HG03103 (cell line): Measurements from ENCODE around the gene ERI2.
"Not testable (repeated sequence)": the region's sequence is repeated elsewhere in the genome, so short reads cannot be mapped to it uniquely, and the experiment has no call there.

Experiments used
- ATAC-seq: cut with Tn5 transposase; IDR thresholded peaks from one replicate; pipeline ENCODE4 v1.9.1; 2021; ENCODE audit warnings: low read depth; ENCODE audit not compliant: unreplicated experiment

Gene ERI2

DNA sequence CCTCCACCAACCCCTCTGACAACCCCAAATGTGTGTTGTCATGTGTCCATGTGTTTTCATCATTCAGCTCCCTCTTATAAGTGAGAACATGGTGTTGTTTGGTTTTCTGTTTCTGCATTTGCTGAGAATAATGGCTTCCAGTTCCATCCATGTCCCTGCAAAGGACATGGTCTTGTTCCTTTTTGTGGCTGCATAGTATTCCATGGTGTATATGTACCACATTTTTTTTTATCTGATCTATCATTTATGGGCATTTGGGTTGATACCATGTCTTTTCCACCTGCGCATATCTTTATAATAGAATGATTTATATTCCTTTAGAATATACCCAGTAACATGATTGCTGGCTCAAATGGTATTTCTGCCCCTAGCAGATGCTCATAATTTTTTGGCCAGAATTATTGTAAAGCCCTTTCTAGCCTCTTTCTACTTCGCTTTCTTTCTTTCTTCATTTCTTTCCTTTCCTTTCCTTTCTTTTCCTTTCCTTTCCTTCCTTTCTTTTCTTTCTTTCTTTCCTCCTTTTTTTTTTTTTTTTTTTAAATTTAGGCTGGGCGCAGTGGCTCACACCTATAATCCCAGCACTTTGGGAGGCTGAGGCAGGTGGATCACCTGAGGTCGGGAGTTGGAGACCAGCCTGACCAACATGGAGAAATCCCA is 12.8 kb upstream of the ERI2 start:
- no peak for ATAC-seq

DNA sequence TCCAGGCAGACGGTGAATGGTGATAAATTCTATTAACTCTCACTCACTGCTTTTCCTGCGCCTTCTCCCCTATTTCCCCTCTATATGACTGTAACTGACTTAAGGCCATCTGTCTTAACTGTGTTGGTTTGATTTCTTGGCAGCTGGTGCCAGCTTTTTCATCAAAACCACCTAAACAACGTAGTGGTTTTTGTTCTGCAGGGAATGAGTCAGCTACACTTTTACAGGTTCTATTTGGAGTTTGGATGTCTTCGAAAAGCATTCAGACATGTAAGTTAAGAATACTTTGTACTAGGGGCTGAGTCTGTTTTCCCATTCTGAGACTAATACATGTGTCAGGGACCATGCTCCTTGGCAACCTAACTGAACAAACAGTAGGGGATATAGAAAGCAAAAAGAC is 8.5 kb upstream of the ERI2 start:
- no peak for ATAC-seq

DNA sequence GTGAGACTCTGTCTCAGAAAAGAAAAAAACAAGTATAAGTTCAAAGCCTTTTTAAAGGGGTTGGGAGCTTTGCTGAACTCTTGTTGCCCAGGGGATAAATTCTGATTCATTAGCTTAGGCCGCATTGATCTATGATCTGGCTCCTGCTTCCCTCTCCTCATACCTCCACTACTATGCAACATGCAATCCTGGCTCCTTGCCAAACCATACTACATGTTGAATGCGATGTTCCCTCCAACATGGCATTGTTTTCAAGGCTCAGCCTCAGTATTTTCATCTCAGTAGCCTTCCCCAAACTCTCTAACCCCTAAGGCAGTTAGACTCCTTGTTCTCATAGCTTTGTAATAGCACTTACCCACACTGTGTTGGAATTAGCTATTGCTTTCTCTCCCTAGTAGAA is 6.2 kb upstream of the ERI2 start:
- no peak for ATAC-seq

DNA sequence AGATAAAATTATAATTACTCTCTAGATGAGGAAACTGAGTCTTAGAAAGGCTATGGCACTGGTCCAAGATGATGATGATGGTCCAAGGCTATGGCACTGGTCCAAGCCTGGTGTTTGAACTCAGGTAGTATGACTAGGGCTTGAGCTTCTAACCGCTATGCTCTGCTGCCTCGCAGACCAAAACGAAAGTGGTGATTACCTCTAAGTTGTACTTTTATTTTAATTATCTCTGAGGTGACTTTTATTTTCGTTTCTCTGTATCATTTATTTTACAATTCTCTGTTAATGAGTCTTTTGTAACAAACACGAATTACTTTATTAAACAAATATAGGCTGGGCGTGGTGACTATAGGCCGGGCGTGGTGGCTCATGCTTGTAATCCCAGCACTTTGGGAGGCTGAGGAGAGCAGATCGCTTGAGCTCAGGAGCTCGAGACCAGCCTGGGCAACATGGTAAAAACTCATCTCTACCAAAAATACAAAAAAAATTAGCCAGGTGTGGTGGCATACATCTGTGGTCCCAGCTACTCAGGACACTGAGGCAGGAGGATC is 5.7 kb upstream of the ERI2 start:
- ATAC-seq = no peak

DNA sequence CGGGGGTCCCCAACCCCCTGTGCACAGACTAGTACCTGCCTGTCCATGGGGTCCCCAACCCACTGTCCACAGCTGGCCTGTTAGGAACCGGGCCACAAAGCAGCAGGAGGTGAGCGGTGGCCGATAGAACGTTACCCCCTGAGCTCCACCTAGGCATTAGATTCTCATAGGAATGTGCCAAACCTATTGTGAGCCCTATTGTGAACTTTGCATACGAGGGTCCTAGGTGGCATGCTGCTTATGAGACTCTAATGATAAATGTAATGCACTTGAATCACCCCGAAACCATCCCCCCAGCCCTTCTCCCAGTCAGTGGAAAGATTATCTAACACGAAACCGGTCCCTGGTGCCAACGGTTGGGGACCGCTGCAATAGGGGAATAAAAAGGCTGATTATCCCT is 1.6 kb upstream of the ERI2 start:
- no peak for ATAC-seq

DNA sequence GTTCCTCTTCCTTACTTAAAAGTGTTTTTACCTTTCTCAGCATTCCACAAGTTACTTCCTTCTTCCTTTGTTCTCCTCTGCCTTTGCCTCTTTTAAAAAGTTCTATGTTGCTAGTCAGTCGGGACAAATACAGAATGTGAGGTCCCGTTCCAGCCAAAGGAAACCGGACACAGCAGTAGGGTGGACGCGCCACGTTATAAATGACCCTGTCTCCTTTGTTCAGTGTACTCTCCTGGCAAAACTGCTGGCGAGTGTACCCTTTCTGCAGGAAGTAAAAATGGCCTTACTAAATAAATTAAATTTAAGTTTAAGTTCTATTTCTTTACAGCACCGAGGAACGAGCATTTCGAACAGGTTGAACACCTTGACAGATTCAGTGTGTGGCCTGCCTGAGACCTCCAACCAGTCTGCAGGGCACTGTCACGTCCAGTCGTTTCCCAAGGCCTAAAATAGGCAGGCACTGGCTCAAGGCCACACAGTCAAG is 546 bp downstream of the ERI2 start:
- not testable (repeated sequence) for ATAC-seq

DNA sequence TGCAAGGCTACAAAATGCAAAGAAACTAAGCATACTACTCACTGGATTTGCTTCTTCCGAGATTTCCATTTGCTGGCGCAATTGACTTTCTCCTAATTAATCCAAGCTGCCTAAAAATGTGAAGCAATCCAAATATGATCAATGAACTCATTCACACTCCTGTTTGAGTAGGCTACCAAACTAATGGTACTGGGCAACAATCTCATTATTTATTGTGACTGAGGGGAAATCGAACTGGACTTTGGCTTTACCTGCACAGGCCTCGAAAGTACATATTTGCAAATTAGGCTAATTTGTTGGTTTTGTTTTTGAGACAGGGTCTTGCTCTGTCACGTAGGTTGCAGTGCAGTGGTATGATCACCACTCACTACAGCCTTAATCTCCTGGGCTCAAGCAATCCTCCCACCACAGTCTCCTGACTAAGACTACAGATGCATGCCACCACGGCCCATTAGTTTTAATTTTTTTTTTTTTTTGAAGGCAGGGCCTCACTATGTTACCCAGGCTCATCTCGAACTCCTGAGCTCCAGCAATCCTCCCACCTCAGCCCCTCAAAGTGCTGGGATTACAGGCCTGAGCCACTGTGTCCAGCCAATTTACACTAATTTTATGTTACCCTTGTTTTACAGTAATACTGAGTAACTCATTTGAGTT is 2.6 kb downstream of the ERI2 start:
- ATAC-seq = no peak

DNA sequence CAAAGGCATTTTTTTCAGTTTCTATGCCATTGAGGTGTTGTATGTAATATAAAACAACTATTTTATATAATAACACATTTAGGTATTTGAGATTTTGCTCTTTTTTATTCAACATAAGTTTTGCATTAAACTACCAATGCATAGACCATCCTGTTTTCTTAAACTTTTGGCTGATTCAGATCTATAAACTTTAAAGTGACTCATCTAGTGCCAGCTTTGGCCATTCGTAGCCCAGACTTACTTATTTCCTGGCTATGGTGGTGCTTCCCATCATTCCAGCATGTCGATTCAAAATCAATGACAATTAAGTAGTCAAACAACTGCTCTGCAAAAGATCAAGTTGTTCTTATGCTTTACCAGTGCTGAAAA is 3.1 kb downstream of the ERI2 start:
- ATAC-seq = no peak

DNA sequence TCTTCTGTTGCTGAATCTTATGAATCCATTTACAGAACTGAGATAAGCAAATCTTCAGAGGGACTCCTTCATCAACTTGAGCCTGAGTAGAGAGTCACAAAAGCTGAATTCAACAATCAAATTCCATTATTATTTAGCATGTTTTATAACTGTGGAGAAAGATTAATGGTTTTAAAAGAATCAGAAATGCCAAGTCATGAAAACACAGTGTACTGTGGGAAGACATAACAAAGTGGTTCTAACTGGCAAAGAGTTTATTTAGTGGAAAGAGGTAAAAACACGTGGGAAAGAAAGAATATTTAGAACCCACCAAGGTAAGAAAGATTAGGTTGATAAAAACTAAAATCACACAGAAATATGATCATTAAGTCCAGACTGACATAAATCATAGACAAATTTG is 5.0 kb downstream of the ERI2 start:
- no peak for ATAC-seq

DNA sequence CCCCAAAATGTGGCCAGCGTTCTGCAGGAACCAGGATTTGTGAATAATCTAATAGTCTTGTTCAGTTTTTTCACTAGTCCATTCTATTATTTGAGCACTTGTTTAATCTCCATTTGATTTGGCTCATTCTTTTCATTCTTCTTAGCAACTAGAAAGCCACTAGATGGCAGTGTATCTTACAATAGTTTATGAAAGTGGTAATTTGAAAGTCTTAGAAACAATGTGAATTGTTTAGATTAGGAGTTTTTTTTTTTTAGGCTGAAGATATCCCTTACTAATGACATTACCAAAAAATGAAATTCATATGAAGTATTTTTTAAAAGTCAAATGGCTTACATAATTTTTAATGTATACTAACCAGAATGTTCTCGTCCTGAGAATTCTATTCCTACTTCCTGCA is 6.7 kb downstream of the ERI2 start:
- ATAC-seq = no peak

DNA sequence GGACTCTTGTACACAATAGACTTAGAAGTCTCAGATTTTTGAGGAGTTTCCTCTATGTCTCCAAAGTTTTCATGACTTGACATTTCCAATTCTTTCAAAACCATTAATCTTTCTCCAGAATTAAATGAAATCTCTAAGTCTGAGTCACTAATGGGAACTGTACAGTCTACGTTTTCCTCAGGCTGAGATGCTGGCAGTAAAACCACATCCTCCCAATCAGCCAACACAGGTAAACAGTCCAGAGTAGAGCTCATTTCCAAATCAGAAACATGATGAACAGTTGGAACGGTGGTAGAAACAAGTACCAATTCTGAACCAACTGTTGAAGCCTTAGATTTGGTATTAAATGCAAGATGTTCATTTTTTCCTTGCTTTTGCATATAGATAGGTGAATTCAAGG is 7.9 kb downstream of the ERI2 start:
- no peak for ATAC-seq

DNA sequence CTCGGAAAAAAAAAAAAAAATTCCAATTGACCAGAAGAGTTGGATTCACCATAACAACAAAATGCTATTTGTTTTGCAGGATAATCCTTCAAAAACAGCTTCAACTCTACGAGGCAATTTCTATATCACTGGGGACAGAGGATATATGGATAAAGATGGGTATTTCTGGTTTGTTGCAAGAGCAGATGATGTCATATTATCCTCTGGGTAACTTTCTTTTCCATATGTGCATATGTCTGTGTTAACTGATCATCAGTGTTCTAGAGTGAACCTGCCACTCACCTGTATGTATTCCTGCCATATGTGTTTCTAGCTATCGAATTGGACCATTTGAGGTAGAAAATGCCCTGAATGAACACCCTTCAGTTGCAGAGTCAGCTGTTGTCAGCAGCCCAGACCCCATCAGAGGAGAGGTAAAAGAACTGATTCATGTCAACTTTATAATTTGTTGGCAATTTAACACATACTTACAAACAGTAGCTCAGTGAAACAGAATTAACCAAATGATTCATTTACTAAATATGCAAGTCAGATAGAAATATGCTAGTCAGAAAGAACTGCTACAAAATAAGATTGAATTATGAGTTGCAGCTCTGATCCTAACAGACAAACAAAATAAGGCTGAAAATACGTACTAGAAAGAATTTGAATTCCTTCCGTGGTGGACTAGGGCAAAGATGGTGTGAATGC is 14.2 kb downstream of the ERI2 start:
- ATAC-seq = no peak

DNA sequence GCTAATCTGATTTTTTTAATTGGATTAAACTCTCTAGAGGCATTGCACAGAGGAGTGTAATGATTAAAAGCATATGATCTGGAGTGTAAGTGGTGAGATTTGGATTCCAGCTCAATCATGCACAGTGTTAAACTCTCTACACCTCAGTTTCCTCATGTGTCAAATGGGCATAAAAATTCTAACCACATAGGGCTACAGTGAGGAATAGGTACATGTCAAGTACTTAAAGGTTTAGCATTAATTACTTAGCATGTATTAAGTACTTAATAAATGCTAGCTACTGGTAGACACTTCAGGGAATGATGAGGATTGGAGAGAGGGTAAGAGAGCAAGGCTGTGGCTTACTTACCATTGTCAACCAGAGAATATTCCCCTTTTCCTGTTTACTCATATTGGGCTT is 17.1 kb downstream of the ERI2 start:
- ATAC-seq = no peak

DNA sequence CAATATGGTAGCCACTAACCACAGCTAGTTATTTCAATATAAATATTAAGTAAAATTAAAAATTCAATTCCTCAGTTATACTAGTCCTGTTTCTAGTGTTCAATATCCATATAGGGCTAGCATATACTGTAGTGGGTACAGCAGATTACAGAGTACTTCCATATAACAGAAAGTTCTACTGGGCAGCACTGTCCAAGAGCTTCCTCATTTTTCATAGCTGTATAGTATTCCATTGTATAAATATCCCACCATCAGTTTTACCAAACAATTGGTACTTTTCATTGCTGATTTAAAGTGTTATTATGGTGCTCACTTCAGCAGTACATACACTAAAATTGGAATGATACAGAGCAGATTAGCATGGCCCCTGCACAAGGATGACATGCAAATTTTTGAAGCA is 22.1 kb downstream of the ERI2 start:
- ATAC-seq = no peak

DNA sequence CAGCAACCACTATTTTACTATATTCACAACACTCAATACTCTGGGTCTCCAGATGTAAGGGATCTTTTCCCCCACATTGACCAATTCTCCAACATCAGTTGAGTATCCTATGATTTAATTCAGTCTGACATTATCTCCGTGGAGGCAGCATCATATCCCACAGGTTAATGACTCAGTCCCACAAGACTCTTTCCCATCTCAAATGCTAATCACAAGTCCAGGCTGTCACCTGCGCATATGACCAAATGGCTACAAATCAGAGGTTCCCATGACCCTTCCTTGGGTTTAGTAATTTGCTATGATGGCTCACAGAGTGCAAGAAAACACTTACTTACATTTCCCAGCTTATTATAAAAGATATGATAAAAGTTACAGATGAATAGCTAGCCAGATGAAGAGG is 23.8 kb downstream of the ERI2 start:
- ATAC-seq = no peak

DNA sequence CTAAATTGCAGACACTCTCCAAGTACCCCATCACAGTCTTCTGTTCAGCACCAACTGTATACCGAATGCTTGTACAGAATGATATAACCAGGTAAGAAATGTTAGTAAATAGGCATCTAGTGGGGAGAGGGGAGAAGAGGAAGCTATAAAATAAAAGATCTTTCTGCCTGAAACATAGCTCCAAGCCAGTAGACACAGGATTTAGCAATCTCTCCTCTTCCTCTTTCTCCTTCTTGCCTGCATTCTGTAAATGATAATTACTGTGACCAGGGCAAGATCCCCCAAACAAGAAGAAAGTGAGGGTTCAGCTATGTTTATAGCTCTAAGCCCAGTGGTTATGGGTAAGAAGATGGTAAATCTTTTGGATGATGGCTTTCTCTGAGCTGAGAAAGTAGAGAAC is 24.6 kb downstream of the ERI2 start:
- no peak for ATAC-seq

DNA sequence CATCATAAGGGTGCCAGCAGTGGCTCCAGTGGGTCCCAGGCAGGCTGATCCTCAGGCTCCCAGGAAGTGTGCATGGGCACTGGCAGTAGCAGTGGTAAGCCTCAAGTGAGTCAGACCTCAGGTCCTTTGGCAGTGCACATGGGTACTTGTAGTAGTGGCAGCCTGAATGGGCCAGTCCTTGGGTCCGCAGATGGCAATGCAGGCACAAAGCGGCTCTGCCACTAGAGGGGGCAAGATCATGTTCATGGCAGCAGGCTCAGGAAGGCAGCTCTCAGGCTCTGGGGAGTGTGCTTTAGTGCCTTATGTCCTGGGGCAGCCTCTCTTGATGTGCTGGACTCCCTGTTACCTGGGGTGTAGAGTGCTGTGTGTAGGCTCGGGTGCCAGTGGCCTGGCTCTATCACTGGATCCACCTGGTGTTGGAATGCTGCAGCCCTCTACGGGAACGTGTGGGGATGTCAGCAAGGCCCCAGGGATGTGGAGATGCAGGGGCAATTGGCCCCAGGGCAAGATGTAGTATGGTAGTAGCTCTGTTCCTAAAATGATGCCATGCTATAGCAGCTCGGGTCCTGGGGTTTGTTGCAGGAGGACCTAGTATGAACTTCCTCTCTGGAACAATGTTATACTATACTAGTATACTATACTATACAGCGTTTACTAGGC is 31.4 kb downstream of the ERI2 start:
- no peak for ATAC-seq

DNA sequence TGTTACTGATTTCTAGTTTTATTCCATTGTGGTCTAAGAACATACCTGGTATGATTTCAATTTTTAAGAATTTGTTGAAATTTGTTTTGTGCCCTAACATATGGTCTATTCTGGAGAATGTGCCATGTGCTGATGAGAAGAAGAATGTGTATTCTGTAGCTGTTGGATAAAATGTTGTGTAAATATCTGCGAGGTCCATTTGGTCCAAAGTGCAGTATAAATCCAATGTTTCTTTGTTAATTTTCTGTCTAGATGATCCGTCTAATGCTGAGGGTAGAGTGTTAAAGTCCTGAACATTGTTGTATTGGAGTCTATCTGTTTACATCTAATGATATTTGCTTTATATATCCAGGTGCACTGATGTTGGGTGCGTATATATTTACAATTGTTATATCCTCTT is 32.6 kb downstream of the ERI2 start:
- ATAC-seq = no peak

DNA sequence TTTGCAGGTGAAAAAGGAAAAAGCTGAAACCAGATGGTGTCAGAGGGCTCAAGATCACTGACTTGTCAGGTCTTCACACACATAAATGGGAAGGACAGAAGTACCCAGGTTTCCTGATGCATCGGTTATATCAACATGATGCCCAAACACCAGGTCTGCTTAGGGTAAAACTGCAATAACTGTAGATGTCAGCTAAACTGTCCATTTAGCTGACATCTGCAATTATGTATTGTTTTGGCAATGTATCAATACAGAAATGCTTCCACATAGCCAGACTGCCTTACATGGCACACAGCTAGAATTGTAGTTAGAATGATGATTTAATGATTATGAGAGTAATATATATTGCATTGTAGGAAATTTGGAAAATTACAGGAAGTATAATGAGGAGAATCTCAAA is 37.5 kb downstream of the ERI2 start:
- no peak for ATAC-seq

DNA sequence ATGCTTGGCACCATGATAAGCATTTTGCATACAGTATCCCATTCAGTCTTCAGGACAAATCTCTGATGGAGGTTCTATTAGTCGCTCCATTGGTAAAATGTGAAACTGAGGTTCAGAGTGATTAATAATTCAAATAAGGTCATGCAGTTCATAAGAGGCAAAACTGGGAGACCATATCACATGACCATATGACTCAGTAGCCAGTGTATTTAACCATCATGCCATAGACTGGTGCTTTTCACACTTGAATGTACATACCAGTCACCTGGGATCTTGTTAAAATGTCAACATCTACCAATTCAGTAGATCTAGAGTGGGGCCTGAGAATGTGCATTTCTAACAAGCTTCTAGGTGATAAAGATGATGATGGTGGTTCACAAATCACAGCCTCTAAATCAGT is 38.2 kb downstream of the ERI2 start:
- ATAC-seq = no peak

DNA sequence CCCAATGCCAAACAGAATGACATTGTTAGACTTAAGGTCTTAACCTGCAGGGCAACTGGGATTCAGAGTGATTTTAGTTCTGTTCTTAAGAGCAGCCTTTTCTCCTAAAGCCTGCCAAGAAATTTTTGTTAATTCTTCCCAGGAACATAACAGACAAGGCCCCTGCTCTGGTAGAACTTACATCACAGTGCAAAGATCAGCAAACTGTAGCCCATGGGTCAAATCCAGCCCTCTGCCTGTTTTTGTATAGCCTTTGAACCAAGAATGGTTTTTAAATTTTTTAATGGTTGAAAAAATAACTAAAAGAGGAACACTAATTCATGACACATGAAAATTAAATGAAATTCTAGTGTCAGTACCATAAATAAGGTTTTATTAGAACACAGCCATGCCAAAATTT is 38.7 kb downstream of the ERI2 start:
- ATAC-seq = no peak
